Measurements from ENCODE around the gene TAAR2. TPM values are rescaled to one million over a fixed set of nuclear protein-coding genes. Genes with fewer than 3 reads are reported as not detected.

TAAR2 gene
- total and polyA plus RNA-seq, 2 of the 13 experiments (the other 11 are each of a cell fraction or from before 2014, with no cell fraction given), result not detected

DNA sequence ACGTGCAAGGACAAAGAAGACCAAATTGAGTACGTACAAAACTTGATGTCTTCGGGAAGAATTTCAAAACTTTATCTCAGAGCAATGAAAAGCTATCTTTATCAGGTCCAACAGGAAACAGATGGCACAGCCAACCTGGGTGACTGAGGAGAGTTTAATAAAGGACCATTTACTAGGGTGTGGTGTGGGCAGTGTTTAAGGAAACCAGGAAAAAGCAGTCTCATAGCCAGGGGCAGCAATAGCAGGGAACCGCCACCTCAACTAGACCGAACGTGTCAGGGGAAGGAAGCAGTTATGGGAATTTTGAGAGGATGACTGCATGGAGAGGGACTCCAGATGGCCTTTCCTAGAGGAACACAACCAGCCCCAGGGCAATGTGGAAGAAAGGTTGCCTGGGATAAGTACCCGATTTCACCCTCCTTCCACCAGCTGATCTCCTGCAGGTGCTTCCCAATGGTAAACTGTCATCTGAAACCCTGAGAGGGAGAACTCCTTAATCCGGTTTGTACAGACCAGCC, 19.4 kb downstream of the TAAR2 start:
- Histone ChIP-seq H3K4me3 (replicated peaks in 1 of 3; ENCODE audit: insufficient read depth in 1 of 3, low read depth in 2 of 3, low read length in 3 of 3) (no peak overlapping the region), H3K9ac (ENCODE audit: insufficient read depth, low read depth, low read length) (no peak overlapping the region), H3K27ac (ENCODE audit: extremely low read length, insufficient read depth, low read length) (no peak overlapping the region), H3K36me3 (replicated peaks in 1 of 2; ENCODE audit: control insufficient read depth in 1 of 2, insufficient read depth in 2 of 2, low read length in 2 of 2) (no peaks in the 10 kb centered on the region), H3K4me1 (ENCODE audit: insufficient read depth, low read length) (peaks cover 8% of the 10 kb centered on the region), H3K27me3 (ENCODE audit: control insufficient read depth in 1 of 2, insufficient read depth in 2 of 2, low read length in 2 of 2) (no peaks in the 10 kb centered on the region), H3K4me2 (ENCODE audit: low read depth, low read length) (no peak overlapping the region), H4K20me1 (ENCODE audit: insufficient read depth, low read length) (no peaks in the 10 kb centered on the region), H3K79me2 (ENCODE audit: insufficient read depth, low read length) (no peaks in the 10 kb centered on the region), H3K9me3 (ENCODE audit: low read length) (no peaks in the 10 kb centered on the region), H2AFZ (ENCODE audit: low read length) (no peak overlapping the region)
- ATAC-seq (no peak), DNase-seq (ENCODE audit: low spot score) (no peak), FAIRE-seq (no peak)
- intact Hi-C loops (cut with micrococcal nuclease; ENCODE audit: unreplicated experiment) (no loop called here), in situ Hi-C loops (cut with HindIII; ENCODE audit: extremely low pct_ligation_motif_present, low pct_unique_long_range_greater_than_20kb) (no loop called here)
- ChIA-PET POLR2A (no interaction called here), CTCF (ENCODE audit: low intra/inter-chr PET ratio, low total read pairs) (no interaction called here)
- WGBS (ENCODE audit: low lambda C conversion rate), result 65% methylated on average over 8 of the region's 8 CpGs
- no TSS peak for BruUV-seq (replicated peaks)
- TF ChIP-seq ZNF850 (CRISPR knock-in tag; conservative IDR thresholded peaks at IDR 0.05) (no peak), ATRX (CRISPR knock-in tag; IDR thresholded peaks at IDR 0.05; ENCODE audit: borderline replicate concordance) (no peak), IRF2 (CRISPR knock-in tag; IDR thresholded peaks at IDR 0.05) (no peak), ZNF510 (CRISPR knock-in tag; IDR thresholded peaks at IDR 0.05; ENCODE audit: low read depth) (no peak), FOXA1 (IDR thresholded peaks at IDR 0.05) (no peak), FOXA1 (CRISPR knock-in tag; IDR thresholded peaks at IDR 0.05) (no peak), SRSF4 (IDR thresholded peaks at IDR 0.05; ENCODE audit: low read depth, low read length, poor library complexity, severe bottlenecking) (no peak), ZNF776 (CRISPR knock-in tag; IDR thresholded peaks at IDR 0.05) (no peak), ZSCAN30 (CRISPR knock-in tag; IDR thresholded peaks at IDR 0.05) (no peak), MAFF (IDR thresholded peaks at IDR 0.05; ENCODE audit: low read depth, low read length) (no peak), ZNF121 (CRISPR knock-in tag; IDR thresholded peaks at IDR 0.05) (no peak), ISX (CRISPR knock-in tag; conservative IDR thresholded peaks at IDR 0.05) (no peak), AHR (CRISPR knock-in tag; IDR thresholded peaks at IDR 0.05) (no peak)
- TF ChIP-seq, protein P1, sequence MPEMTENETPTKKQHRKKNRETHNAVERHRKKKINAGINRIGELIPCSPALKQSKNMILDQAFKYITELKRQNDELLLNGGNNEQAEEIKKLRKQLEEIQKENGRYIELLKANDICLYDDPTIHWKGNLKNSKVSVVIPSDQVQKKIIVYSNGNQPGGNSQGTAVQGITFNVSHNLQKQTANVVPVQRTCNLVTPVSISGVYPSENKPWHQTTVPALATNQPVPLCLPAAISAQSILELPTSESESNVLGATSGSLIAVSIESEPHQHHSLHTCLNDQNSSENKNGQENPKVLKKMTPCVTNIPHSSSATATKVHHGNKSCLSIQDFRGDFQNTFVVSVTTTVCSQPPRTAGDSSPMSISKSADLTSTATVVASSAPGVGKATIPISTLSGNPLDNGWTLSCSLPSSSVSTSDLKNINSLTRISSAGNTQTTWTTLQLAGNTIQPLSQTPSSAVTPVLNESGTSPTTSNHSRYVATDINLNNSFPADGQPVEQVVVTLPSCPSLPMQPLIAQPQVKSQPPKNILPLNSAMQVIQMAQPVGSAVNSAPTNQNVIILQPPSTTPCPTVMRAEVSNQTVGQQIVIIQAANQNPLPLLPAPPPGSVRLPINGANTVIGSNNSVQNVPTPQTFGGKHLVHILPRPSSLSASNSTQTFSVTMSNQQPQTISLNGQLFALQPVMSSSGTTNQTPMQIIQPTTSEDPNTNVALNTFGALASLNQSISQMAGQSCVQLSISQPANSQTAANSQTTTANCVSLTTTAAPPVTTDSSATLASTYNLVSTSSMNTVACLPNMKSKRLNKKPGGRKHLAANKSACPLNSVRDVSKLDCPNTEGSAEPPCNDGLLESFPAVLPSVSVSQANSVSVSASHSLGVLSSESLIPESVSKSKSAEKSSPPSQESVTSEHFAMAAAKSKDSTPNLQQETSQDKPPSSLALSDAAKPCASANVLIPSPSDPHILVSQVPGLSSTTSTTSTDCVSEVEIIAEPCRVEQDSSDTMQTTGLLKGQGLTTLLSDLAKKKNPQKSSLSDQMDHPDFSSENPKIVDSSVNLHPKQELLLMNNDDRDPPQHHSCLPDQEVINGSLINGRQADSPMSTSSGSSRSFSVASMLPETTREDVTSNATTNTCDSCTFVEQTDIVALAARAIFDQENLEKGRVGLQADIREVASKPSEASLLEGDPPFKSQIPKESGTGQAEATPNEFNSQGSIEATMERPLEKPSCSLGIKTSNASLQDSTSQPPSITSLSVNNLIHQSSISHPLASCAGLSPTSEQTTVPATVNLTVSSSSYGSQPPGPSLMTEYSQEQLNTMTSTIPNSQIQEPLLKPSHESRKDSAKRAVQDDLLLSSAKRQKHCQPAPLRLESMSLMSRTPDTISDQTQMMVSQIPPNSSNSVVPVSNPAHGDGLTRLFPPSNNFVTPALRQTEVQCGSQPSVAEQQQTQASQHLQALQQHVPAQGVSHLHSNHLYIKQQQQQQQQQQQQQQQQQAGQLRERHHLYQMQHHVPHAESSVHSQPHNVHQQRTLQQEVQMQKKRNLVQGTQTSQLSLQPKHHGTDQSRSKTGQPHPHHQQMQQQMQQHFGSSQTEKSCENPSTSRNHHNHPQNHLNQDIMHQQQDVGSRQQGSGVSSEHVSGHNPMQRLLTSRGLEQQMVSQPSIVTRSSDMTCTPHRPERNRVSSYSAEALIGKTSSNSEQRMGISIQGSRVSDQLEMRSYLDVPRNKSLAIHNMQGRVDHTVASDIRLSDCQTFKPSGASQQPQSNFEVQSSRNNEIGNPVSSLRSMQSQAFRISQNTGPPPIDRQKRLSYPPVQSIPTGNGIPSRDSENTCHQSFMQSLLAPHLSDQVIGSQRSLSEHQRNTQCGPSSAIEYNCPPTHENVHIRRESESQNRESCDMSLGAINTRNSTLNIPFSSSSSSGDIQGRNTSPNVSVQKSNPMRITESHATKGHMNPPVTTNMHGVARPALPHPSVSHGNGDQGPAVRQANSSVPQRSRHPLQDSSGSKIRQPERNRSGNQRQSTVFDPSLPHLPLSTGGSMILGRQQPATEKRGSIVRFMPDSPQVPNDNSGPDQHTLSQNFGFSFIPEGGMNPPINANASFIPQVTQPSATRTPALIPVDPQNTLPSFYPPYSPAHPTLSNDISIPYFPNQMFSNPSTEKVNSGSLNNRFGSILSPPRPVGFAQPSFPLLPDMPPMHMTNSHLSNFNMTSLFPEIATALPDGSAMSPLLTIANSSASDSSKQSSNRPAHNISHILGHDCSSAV (CRISPR knock-in tag; IDR thresholded peaks at IDR 0.05; ENCODE audit: borderline replicate concordance), result no peak
- TF ChIP-seq, protein P2, sequence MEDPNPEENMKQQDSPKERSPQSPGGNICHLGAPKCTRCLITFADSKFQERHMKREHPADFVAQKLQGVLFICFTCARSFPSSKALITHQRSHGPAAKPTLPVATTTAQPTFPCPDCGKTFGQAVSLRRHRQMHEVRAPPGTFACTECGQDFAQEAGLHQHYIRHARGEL (CRISPR knock-in tag; IDR thresholded peaks at IDR 0.05), result no peak
- TF ChIP-seq, protein P3, sequence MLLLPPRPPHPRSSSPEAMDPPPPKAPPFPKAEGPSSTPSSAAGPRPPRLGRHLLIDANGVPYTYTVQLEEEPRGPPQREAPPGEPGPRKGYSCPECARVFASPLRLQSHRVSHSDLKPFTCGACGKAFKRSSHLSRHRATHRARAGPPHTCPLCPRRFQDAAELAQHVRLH (CRISPR knock-in tag; IDR thresholded peaks at IDR 0.05; ENCODE audit: borderline replicate concordance, low read depth), result no peak
